HFF-Myc (cell line): Measurements from ENCODE around the gene GALNS.

Experiments
- DNase-seq: peaks from one replicate; pipeline ENCODE4 v3.0.0-alpha.2; 2011; ENCODE audit warnings: low read depth; ENCODE audit errors: extremely low read depth
- H3K4me3 ChIP-seq: replicated peaks from 2 replicates; pipeline ENCODE4 v1.5.1; 2011; ENCODE audit warnings: low read depth, mild to moderate bottlenecking, control low read depth, low read length
- CTCF ChIP-seq: IDR thresholded peaks from 2 replicates; pipeline ENCODE4 v1.5.1; 2012; ENCODE audit warnings: mild to moderate bottlenecking, low read depth, low read length, control low read depth; ENCODE audit errors: missing control alignments

The GALNS gene

GRCh38 chr16:88878967-88879787 is 22.4 kb upstream of the GALNS start:
- H3K4me3 ChIP-seq, result no peak overlapping the region
- DNase-seq, result no peak
- no peak for TF ChIP-seq CTCF

GRCh38 chr16:88878356-88878755 is 21.6 kb upstream of the GALNS start:
- no peak overlapping the region for H3K4me3 ChIP-seq
- no peak for DNase-seq
- no peak for TF ChIP-seq CTCF

GRCh38 chr16:88877564-88878289 is 21.0 kb upstream of the GALNS start:
- no peak for TF ChIP-seq CTCF
- DNase-seq, result no peak
- no peak overlapping the region for H3K4me3 ChIP-seq

DNA sequence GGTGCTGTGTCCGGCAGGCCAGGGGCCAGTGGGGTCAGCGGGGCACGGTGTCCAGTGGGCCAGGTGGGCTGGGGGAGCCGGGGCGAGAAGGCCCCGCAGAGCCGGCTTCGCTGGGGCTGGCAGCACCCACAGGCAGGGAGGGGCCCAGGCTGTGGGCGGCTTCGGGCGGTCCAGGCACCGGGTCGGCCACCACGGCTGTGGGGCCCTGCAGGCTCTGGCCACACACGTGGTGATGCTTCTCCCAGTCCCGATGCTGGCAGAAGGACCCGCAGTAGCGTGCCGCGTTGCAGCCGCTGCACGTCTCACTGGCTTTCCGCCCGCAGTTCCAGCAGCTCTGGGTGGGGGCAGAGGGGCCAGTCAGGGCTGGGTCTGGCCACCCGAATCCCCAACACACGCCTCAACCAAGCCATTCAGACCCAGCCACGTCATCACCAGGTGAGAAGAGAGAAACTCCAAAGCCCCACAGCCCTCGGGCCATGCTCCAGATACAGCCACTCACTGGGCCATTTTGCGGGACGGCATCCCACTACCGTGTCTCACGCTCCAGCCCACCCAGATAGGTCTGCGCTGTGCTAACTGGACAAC is 20.3 kb upstream of the GALNS start:
- no peak for TF ChIP-seq CTCF
- H3K4me3 ChIP-seq, result no peak overlapping the region
- no peak for DNase-seq

DNA sequence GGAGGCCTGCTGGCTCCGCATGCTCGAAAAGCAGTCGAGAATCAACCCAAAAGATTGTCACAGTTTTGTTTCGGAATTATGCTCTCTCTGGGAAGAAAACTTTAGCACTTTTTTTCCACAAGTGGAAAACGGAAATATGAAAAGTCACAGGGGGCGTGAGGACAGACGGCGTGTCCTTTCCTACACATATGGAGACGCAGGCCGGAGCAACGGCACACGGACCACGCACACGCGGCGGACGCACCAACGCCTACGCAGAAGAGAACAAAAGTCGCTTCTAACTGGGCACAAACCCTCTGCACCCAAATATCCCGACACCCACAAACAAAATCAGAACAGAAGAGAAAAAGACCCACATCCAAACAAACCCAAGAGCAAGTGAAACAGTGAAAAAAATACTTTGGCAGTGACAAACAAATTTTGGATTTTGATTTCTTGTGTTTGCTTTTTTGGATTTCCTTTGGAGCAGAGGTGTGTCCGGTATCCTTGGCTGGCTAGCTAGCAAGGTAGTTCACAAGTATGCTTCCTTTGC is 19.0 kb upstream of the GALNS start:
- TF ChIP-seq CTCF, result no peak
- no peak for DNase-seq
- no peak overlapping the region for H3K4me3 ChIP-seq

DNA sequence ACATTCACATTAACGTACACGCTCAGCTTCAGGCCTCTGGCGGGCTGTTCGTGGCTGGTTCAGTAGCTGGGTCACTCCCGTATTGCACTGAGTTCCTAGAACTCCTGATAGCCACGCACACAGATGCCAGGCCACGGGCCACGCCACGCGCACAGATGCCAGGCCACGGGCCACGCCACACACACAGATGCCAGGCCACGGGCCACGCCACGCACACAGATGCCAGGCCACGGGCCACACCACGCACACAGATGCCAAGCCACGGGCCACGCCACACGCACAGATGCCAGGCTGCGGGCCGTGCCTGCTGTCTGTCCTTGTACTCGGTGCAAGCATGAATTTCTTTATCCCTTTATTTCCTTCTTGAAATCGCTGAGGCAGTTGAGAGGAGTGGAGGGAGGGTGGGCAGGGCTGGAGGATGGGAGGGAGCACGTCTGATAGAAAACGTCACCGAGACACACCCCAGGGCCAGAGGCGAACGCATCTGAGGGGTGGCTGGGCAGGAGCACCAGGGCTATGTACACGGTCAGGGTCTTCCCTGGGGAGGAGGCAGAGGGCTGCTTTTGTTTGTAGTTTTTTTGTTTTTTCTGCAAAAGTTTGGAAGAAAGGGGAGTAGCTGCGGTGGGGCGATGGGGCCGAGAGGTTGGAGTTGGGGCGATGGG is 18.3 kb upstream of the GALNS start:
- no peak for DNase-seq
- H3K4me3 ChIP-seq, result no peak overlapping the region
- TF ChIP-seq CTCF, result no peak
